Caco-2 (cell line): ENCODE data around the gene CHMP4A. TPM values are rescaled to one million over a fixed set of nuclear protein-coding genes. Genes with fewer than 3 reads are reported as not detected.

ENCODE experiments used
- BruUV-seq: library from RNA; stranded (reverse); fragments of 400-500 nt; replicated peaks from 2 replicates; lab custom pipeline; 2021; lab: Mats Ljungman, UMichigan
- CTCF ChIA-PET: fragments of 300-600 bp; sonication (Branson Sonifier 250); formaldehyde crosslinking; loops from one replicate; lab custom pipeline; 2022; ENCODE audit warnings: antibody characterized with exemption; lab: Charles Lee
- POLR2A ChIA-PET: fragments of 300-600 bp; sonication (Branson Sonifier 250); formaldehyde crosslinking; loops from one replicate; lab custom pipeline; 2022; ENCODE audit warnings: antibody characterized with exemption; lab: Charles Lee
- DNase-seq, 2 experiments: peaks; one replicate each; pipeline versions ENCODE4 v3.0.0 to v3.0.0-alpha.2; 2020 to 2022
- H3K27me3 ChIP-seq: replicated peaks from 2 replicates; pipeline ENCODE4 v1.6.0; 2011; ENCODE audit warnings: low read length; ENCODE audit not compliant: control insufficient read depth, insufficient read depth
- H3K36me3 ChIP-seq: 2 replicates; pipeline ENCODE4 v1.5.1; 2011; ENCODE audit warnings: low read length; ENCODE audit not compliant: control insufficient read depth, insufficient read depth
- H3K4me1 ChIP-seq: fragments of 250-450 bp; sonication (Bioruptor Pico); 2 replicates; pipeline ENCODE4 v1.5.1; 2020; ENCODE audit warnings: mild to moderate bottlenecking
- H3K4me3 ChIP-seq: 2 replicates; pipeline ENCODE4 v1.5.1; 2011; ENCODE audit warnings: low read depth, mild to moderate bottlenecking, control low read depth, low read length
- H3K9me3 ChIP-seq: fragments of 250-450 bp; sonication (Bioruptor Pico); 2 replicates; pipeline ENCODE4 v1.5.1; 2020; ENCODE audit warnings: mild to moderate bottlenecking, moderate library complexity
- H3K27ac Mint-ChIP-seq: one replicate; pipeline ENCODE4 v1.8.0; 2022; ENCODE audit warnings: mixed read lengths; ENCODE audit not compliant: unreplicated experiment
- H3K27me3 Mint-ChIP-seq: one replicate; pipeline ENCODE4 v1.8.0; 2022; ENCODE audit warnings: mixed read lengths; ENCODE audit not compliant: insufficient read depth, unreplicated experiment
- H3K36me3 Mint-ChIP-seq: one replicate; pipeline ENCODE4 v1.8.0; 2022; ENCODE audit warnings: mild to moderate bottlenecking, mixed read lengths; ENCODE audit not compliant: insufficient read depth, unreplicated experiment
- H3K4me1 Mint-ChIP-seq: one replicate; pipeline ENCODE4 v1.8.0; 2022; ENCODE audit warnings: low read depth, mixed read lengths; ENCODE audit not compliant: unreplicated experiment
- H3K4me3 Mint-ChIP-seq: one replicate; pipeline ENCODE4 v1.8.0; 2022; ENCODE audit warnings: mild to moderate bottlenecking, moderate library complexity, mixed read lengths; ENCODE audit not compliant: unreplicated experiment
- H3K9me3 Mint-ChIP-seq: one replicate; pipeline ENCODE4 v1.8.0; 2022; ENCODE audit warnings: mixed read lengths; ENCODE audit not compliant: unreplicated experiment
- intact Hi-C: fragments of 100-400 bp; cut with micrococcal nuclease; formaldehyde crosslinking; loops from one replicate; pipeline ENCODE4 v1.10.0; 2022; ENCODE audit not compliant: unreplicated experiment
- total RNA-seq: library from RNA; stranded (reverse); gene quantifications from 2 replicates; pipeline ENCODE4 v1.2.3, GENCODE V29; 2022
- TF ChIP-seq, protein P1 (sequence below), 2 experiments: fragments of 200-600 bp in 1 of 2; IDR thresholded peaks; 1 replicate in 1 of 2; 2 replicates in 1 of 2; pipeline versions ENCODE4 v1.5.1 to v1.8.0; 2011 to 2022; ENCODE audit warnings: antibody characterized with exemption in 1 of 2, control low read depth in 1 of 2, inconsistent platforms in 1 of 2, low read depth in 1 of 2, low read length in 1 of 2, mild to moderate bottlenecking in 1 of 2, moderate library complexity in 1 of 2; ENCODE audit not compliant: insufficient read depth in 1 of 2, severe bottlenecking in 1 of 2, unreplicated experiment in 1 of 2

Gene CHMP4A
- total RNA-seq, 1 experiment from 2014 or later = 57.7 TPM

GRCh38 chr14:24185741-24186140, 27.5 kb downstream of the CHMP4A start:
- intact Hi-C loops = no loop called here
- no peak overlapping the region for H3K4me3 ChIP-seq
- Mint-ChIP-seq H3K9me3 (no peaks in the 10 kb centered on the region), H3K4me1 (peaks cover 14% of the 10 kb centered on the region), H3K27me3 (no peaks in the 10 kb centered on the region), H3K36me3 (peaks cover 61% of the 10 kb centered on the region), H3K27ac (no peak overlapping the region), H3K4me3 (no peak overlapping the region)
- ChIA-PET POLR2A (no interaction called here), CTCF (no interaction called here)
- H3K27me3 ChIP-seq = no peaks in the 10 kb centered on the region
- no peak for DNase-seq
- H3K4me1 ChIP-seq = no peaks in the 10 kb centered on the region
- no TSS peak for BruUV-seq
- no peaks in the 10 kb centered on the region for H3K9me3 ChIP-seq
- H3K36me3 ChIP-seq = peaks cover 3% of the 10 kb centered on the region
- TF ChIP-seq, protein P1, sequence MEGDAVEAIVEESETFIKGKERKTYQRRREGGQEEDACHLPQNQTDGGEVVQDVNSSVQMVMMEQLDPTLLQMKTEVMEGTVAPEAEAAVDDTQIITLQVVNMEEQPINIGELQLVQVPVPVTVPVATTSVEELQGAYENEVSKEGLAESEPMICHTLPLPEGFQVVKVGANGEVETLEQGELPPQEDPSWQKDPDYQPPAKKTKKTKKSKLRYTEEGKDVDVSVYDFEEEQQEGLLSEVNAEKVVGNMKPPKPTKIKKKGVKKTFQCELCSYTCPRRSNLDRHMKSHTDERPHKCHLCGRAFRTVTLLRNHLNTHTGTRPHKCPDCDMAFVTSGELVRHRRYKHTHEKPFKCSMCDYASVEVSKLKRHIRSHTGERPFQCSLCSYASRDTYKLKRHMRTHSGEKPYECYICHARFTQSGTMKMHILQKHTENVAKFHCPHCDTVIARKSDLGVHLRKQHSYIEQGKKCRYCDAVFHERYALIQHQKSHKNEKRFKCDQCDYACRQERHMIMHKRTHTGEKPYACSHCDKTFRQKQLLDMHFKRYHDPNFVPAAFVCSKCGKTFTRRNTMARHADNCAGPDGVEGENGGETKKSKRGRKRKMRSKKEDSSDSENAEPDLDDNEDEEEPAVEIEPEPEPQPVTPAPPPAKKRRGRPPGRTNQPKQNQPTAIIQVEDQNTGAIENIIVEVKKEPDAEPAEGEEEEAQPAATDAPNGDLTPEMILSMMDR (IDR thresholded peaks at IDR 0.05; ENCODE audit: insufficient read depth in 1 of 2, low read depth in 1 of 2, low read length in 1 of 2, severe bottlenecking in 1 of 2, unreplicated experiment in 1 of 2) = no peak

GRCh38 chr14:24185026-24185425, 28.3 kb downstream of the CHMP4A start:
- DNase-seq = no peak
- Histone ChIP-seq H3K4me1 (no peaks in the 10 kb centered on the region), H3K9me3 (no peaks in the 10 kb centered on the region), H3K4me3 (no peak overlapping the region), H3K27me3 (no peaks in the 10 kb centered on the region), H3K36me3 (peaks cover 3% of the 10 kb centered on the region)
- TF ChIP-seq, protein P1 (IDR thresholded peaks at IDR 0.05; ENCODE audit: insufficient read depth in 1 of 2, low read depth in 1 of 2, low read length in 1 of 2, severe bottlenecking in 1 of 2, unreplicated experiment in 1 of 2) = no peak
- Mint-ChIP-seq H3K4me1 (peaks cover 14% of the 10 kb centered on the region), H3K36me3 (peaks cover 62% of the 10 kb centered on the region), H3K9me3 (no peaks in the 10 kb centered on the region), H3K27ac (peak overlapping the region; percentile 59), H3K4me3 (no peak overlapping the region), H3K27me3 (no peaks in the 10 kb centered on the region)
- intact Hi-C loops = no loop called here
- BruUV-seq = no TSS peak
- ChIA-PET CTCF (no interaction called here), POLR2A (no interaction called here)

DNA sequence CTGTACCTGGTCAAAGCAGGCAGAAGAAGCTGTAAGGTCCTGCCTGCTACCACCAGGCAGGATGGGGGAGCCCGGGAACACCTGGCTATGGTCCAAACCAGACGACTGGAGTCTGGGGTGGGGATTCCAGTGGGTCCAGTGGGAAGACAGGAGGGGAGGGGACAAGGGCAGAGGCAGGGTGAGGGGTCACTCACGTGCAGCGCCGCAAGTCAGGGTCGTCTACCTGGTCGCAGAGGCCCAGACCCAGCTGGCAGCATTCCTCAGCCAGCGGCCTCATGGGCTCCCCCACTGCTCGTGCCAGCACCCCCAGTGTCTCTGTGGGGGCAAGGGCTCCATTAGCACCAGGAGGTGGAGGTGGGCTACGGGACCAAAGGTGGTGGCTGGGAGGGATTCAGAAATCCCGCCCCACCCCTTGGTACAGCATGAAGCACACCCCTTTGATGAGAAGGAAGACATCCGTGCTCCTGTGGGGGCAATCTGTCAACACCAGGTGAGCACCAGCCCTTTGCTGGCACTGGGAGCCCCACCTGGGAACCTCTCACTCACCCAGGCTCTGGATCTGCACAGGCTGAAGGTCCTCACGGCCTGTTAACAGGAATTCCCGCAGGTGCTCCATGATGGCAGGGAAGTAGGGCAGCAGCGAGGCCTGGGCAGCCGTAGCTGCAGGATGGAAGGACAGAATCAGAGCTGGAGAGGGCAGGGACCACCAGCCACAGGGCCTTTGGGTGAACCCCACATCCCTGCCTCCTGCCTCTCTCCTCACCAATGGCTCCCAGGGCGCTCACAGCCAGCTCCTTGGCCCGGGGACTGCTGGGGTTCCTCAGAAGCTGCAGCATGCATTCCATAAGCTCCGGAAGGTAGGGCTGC, 29.0 kb downstream of the CHMP4A start:
- H3K9me3 Mint-ChIP-seq = no peaks in the 10 kb centered on the region
- H3K4me3 Mint-ChIP-seq = no peak overlapping the region
- no peaks in the 10 kb centered on the region for H3K27me3 Mint-ChIP-seq
- TF ChIP-seq, protein P1 (IDR thresholded peaks at IDR 0.05; ENCODE audit: insufficient read depth in 1 of 2, low read depth in 1 of 2, low read length in 1 of 2, severe bottlenecking in 1 of 2, unreplicated experiment in 1 of 2) = no peak
- DNase-seq = no peak
- H3K36me3 Mint-ChIP-seq = peaks cover 63% of the 10 kb centered on the region
- Histone ChIP-seq H3K9me3 (no peaks in the 10 kb centered on the region), H3K4me1 (no peaks in the 10 kb centered on the region), H3K36me3 (peaks cover 3% of the 10 kb centered on the region), H3K4me3 (no peak overlapping the region), H3K27me3 (no peaks in the 10 kb centered on the region)
- POLR2A ChIA-PET = no interaction called here
- intact Hi-C loops = no loop called here
- H3K4me1 Mint-ChIP-seq = peaks cover 12% of the 10 kb centered on the region
- CTCF ChIA-PET = no interaction called here
- no TSS peak for BruUV-seq
- no peak overlapping the region for H3K27ac Mint-ChIP-seq
